Measurements from ENCODE around the gene MYO5C.

Gene MYO5C, protein sequence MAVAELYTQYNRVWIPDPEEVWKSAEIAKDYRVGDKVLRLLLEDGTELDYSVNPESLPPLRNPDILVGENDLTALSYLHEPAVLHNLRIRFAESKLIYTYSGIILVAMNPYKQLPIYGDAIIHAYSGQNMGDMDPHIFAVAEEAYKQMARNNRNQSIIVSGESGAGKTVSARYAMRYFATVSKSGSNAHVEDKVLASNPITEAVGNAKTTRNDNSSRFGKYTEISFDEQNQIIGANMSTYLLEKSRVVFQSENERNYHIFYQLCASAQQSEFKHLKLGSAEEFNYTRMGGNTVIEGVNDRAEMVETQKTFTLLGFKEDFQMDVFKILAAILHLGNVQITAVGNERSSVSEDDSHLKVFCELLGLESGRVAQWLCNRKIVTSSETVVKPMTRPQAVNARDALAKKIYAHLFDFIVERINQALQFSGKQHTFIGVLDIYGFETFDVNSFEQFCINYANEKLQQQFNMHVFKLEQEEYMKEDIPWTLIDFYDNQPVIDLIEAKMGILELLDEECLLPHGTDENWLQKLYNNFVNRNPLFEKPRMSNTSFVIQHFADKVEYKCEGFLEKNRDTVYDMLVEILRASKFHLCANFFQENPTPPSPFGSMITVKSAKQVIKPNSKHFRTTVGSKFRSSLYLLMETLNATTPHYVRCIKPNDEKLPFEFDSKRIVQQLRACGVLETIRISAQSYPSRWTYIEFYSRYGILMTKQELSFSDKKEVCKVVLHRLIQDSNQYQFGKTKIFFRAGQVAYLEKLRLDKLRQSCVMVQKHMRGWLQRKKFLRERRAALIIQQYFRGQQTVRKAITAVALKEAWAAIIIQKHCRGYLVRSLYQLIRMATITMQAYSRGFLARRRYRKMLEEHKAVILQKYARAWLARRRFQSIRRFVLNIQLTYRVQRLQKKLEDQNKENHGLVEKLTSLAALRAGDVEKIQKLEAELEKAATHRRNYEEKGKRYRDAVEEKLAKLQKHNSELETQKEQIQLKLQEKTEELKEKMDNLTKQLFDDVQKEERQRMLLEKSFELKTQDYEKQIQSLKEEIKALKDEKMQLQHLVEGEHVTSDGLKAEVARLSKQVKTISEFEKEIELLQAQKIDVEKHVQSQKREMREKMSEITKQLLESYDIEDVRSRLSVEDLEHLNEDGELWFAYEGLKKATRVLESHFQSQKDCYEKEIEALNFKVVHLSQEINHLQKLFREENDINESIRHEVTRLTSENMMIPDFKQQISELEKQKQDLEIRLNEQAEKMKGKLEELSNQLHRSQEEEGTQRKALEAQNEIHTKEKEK (N-terminal part only)

DNA sequence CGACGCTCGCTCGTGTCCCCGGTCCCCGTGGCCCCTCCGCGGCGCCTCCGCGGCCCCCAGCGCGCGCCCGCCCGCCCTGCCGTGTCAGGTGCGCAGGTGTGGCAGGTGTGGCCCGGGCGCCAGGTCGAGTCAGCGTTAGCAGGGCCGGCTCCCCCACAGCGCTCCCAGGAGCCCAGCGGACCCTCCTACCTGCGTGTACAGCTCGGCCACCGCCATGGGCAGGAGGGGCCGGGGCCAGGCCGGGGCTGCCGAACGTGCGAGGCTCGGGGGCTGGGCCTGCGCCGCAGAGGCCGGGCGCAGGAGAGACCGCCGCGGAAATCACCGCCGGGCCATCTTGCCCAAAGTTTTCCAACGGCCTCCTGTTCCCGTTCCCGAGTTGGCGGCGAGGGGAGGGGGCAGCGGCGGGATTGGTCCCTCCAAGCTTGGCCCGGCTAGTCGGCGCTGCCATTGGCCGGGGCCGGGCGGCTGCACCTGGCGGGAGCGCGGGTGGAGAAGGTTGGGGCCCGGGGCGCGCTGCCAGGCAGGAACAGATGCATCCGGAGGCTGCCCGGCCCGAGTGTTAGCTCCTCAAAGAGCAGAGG lies at the start of gene MYO5C:
TSS of gene MYO5C (minus strand) at position 384 of the 581 bp plus-strand sequence. CDS start at position 216, 168 bp downstream.
- no peak for DNase-seq (ENCODE audit: low read depth in 2 of 2)

DNA sequence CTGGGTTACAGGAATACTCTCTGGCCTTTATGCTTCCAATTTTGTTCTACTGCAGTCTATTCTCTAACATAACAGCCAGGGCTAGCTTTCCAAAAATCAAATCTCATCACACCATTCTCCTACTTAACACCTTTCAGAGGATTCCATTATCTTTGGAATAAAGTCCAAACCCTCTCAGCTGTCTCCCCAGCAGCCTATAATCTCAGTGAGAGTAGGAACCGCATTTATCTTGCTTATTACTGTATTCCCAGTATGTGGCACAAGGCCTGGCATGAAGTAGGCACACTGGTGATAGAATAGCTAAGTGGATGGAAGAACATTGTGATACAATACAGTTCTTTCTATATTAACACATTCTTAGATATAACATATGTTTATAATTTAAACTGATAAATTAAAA lies 49.0 kb upstream of the MYO5C start:
- DNase-seq (ENCODE audit: low read depth in 2 of 2) = no peak

DNA sequence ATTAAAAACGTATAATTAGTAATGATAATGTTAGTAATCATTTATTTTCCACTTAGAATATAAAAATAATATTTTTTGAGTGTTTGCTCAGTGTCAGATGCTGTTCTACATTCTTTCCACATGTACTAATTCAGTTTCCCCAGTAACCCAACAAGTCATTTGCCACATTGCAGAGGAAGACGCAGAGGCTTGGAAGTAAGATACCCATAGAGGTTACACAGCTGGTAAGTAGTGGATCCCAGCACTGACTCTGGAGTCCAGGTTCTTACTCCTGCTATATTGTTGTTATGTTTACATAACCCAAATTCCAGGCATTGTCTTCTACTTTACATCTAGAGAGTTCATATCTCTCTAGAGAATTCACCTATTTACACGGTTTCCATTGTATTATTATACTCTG lies 48.2 kb upstream of the MYO5C start:
- no peak for DNase-seq (ENCODE audit: low read depth in 2 of 2)

DNA sequence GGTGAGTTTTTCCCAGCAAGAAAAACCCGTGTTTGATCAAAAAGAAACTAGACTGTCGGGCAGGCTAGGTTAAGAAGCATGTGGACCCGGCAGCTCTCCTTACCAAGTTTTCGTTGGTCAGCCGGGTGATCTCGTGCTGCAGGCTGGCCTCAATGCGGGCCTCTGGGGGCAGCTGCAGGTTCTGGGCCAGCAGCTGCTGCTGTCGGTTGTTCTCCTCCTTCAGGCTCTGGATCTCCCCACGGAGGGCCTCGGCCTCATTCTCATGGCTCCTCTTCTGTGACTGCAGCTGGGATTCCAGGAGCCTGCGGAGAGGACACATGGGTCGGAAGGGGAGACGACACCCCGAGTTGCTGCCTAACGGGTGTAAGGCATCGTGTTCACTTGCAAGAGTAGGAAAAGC lies 44.5 kb upstream of the MYO5C start:
- DNase-seq (ENCODE audit: low read depth in 2 of 2) = no peak

DNA sequence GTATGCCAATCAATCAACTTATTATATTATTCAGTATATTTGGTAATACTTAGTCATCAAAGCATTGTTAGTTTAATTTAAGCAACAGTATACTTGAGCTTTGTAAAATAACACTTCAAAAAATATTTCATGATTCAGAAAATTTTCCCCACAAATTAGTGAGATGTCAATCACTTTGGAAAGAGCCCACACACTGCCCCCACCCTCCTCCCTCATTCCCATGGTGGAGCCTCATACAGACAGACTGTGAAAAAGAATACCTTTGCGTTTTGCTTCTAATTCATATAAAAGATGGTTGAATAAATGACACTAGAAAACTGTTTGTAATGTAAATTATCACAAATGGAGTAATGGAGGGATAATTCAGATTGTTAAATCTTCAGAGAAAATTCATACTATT lies 43.3 kb upstream of the MYO5C start:
- no peak for DNase-seq (ENCODE audit: low read depth in 2 of 2)

DNA sequence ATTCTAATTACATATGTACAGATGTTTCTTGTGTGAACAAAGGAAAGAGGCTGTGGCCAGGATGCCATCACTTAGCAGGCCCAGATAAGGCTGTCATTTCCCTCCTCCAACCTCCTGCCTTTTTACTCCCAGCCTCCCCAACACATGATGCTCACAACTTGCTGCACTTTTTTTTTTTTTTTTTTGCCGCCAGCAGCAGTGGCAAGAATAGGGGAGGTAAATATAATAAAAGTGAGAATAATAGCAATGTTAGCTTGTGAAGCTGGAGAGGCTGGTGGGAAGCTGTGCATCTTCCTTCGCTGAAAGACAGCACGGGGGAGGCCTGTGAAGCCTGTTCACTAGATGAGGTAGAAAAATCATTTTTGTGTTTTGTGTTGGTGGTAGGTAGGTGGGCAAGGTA lies 42.5 kb upstream of the MYO5C start:
- no peak for DNase-seq (ENCODE audit: low read depth in 2 of 2)

DNA sequence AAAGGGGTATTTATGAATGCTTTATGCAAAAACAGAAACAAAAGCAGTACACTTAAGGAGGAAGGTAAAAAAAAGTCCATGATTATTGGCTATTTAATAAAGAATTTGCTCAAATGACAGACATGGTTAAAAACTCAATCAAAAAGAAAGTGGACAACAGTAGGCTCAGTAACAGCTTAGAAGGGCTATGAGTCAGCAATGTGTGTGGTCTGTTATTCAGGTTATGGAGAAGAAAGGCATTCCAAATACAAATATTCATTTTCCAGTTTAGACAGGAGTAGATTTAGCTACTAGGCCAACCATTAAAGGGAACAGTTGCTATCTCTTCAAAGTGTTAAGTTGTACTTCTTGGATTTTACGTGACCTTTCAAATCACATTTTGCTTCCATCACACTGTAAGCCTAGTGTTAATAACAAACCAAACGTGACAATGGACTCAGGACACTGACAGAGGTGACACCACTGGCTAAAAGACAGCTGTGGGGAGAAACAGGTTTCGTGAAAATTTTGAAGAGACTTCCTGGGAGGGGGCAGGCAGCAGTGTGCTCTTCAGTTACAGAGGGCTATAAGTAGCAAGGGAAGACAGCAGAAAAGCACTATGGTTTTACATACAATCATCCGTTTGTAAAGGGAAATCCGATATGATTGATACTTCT lies 41.7 kb upstream of the MYO5C start:
- peak in 1 of 2 experiments; percentile 24 for DNase-seq (ENCODE audit: low read depth in 2 of 2)

DNA sequence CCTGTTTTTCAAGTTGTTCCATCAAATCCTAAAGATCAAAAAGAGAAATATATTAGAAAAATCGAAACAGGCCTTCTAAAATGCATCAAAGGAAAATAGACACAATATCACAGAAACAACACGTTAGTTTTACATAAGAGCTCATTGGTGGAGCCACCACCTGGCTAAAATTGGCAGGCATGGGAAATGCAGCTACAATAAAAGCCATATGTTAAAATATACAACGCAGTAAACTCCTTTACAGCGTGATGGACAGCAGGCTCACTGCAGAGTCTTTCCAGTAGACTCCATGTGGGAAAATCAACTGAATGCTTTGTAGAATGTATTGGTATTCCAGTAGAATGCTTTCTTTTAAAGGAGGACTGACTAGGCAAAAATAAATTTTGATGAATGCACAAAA lies 40.9 kb upstream of the MYO5C start:
- no peak for DNase-seq (ENCODE audit: low read depth in 2 of 2)

DNA sequence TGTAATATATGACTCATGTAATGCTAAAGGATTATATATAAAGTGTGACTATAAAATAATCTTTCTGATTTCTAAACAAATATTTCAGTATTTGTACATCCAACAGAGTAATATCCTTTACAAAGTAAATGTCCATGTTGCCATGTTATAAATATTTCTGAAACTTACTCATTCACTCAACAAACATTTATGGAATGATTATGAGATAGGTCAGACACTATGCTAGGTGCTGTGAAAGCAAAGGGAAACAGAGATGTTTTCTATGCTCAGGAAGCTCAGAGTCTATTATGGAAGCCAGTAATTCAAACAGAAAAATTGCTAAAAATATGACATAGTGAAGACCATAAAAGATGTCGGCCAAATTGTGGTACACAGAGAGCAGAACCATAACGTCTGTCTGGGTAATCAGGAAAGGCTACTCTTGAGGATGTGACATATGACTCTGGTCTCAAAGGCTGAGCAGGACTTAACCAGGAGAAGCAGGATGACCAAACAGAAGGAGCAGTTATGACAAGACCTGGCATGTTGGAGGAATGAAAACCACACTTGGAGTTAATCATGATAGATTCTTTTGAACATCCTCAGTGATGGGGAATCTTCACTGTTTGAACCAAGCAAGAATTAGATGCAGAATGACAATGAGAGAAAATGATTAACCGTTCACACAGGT lies 39.0 kb upstream of the MYO5C start:
- DNase-seq (ENCODE audit: low read depth in 2 of 2) = no peak

DNA sequence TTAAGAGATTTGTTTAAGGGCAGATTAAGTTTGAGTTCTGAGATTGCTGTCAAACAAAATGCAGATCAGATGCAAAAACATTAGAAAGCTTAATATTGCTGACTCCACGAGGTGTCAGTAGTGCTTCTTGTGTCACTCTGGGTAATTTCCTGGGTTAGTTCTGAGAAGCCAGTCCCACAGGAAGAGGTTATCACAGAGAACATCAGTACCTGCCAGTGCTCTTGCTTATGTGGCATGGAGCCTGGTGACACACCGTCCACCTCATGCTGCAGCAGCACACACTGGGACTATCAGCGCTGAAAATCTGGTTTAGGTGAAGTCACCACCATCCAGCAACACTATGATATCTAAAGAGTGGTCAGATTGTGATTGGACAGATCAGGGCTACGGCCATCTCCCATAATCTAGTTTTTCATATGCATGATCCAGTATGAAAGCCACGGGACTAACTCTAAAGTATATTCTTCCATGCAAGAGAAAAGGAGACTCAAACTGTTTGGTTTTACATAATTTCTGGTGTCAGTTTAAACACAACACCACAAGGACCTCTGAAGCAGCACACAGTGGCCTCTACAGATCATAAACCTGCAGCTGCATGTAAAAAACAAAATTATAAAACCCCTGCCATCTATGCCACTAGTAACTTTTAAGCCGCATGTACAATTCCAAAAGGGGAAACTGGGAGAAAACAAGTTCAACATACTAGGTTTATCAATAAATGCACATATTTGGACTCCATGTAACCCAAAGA lies 36.1 kb upstream of the MYO5C start:
- DNase-seq (ENCODE audit: low read depth in 2 of 2) = no peak

DNA sequence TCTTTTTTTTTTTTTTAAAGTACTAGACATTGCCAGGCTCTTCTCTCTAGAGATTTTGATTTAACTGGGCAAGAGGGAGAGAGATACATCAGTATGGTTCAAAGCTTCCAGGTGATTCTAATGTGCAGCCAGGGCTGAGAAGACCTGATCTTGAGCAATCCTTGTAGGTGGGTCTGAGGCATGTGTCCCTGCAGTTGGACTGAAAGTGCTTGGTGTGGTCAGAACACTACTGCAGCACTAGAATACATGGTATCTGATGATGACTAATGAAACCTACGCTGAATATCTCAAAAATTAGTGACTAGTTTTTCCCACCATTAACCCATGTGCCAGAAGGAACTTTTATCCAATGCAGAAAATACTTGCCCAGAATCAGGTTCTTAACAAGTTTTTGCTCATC lies 34.4 kb upstream of the MYO5C start:
- no peak for DNase-seq (ENCODE audit: low read depth in 2 of 2)

DNA sequence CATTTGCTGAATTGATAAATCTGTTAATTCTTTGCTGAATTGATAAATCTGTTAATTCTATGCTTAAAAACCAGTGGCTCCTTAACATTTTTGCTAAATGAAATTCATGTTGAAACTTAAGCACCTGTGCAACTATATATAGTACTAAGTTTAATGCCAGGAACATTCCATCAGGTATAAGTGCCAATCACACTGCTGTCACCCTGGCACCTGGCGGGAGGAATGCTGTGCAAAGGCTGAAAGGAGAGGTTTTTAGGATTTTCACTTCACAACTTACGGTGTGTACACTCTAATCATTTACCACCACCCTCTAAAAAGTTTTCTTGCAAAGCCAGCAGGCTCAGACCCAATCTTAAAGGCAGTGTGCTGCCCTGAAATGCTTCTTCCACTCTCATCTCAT lies 33.5 kb upstream of the MYO5C start:
- DNase-seq (ENCODE audit: low read depth in 2 of 2) = no peak

DNA sequence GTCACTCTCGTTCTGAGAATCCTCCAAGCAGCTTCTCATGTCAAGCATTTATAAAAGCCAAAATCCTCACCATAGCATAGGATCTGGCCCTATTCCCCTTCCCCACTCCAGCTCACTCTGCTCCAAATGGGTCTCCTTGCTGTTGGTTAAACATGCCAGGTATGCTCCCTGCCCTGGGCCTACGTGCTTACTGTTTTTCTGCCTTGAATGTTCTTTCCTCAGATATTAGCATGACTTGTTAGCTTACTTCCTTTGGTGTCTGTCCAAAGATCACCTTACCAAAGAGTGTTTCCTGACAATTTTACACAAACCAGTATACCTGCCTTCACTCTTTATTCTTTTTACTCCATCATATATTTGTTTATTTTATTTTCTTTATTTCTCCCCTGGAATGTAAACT lies 33.1 kb upstream of the MYO5C start:
- DNase-seq (ENCODE audit: low read depth in 2 of 2) = no peak

DNA sequence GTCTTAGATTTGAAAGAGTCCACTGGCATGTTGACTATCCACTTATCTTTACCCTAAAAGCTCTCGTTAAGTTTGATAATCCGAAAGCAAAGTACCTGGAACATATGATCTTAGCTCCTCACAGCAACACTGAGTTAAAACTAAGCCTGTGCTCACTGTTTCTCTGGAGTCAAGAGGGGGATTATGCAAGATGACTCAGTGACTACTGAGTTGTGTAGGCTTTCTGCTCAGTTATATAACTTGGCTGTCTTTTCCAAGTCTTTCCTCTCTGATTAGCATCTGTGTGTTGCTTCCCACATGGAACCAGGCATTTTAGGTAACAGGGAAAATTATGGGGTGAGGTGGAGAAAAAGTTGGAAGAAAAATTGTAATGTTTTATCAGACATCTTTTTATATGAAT lies 31.2 kb upstream of the MYO5C start:
- DNase-seq (ENCODE audit: low read depth in 2 of 2) = no peak

DNA sequence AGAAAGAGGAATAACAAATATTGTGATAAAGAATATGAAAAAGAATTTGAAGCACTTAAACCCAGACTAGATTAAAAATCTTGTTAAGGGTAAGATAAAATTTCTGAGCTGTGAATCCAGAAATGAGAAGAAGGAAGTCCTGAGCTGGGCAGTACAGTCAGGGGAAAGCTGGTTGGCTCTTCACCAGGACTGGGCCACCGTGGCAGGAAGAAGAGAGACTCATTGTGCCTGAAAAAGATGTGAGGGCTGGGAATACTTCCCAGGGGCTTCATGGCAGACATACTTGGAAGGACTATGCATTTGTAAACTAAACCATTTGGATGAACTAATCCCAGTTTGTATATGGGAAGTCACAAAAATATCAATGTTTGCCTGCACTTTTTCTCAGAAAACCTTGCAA lies 28.5 kb upstream of the MYO5C start:
- DNase-seq (ENCODE audit: low read depth in 2 of 2) = no peak

DNA sequence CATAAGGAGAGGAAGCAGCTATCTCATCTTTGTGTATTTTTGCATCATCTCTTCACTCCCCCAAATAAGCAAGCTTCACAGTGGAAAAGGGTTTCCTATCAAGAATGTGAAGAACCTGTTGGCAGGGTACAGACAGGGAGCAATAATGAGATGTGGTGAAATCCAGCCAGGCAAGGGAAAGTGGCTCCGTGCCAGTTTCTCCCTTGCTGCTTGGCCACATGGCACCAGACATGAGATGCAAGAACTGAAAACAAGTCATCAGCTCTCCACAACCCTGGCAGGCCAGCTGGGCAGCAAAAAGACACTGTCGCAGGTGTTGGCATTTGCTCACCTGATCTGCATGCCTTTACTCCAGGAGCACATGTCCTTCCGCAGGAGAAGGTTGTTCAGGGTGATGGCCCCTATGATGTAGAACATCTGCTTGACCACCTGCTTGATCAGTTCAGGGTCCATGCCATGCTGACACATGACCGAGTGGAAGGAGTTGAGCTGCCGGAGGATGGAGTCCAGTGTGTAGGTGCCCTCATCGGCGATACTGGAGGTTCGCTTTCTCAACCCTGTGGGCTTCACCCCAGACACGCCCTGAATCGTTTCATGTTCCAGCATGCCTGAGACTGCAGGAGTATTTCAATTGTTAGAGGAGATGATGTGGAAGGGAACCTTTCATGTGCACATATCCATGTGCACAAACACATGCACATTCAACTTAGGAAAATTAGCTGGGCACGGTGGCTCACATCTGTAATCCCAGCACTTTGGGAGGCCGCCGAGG lies 23.3 kb upstream of the MYO5C start:
- no peak for DNase-seq (ENCODE audit: low read depth in 2 of 2)

DNA sequence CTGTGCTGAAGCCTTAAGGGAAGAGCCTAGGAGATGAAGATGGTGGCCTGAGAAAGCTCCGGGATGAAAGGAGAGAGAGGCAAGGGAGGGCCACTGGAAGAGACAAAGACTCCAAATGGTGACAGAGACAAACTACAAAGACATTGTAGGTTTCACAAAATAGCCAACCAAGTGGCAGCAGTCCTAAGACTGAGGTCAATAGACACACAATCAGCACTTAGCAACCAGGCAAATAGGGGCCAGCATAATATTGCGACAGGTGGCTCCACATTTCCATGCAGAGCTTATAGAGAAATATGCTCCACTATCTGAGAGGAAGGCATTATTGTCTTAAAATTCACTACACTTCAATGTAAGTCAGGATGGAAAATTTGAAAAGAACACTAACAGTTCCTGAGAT lies 22.1 kb upstream of the MYO5C start:
- DNase-seq (ENCODE audit: low read depth in 2 of 2) = no peak

DNA sequence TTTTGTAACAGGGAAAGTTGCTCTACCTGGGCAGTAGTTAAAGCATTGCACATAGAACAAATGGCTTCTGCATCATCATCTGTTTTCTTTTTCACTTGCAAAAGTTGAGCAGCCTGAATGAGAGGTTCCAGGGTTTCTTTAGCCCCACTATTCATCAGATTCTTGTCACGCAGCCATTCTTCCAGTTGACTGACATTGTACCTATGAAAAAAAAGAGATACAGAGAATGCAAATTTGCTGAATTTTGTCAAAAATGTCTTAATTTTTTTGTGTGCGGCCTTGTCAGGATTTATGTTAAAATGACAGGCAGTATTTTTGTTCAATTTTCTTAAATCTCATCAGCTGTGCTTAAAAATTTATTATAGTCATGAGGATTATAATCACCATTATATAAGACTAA lies 21.4 kb upstream of the MYO5C start:
- no peak for DNase-seq (ENCODE audit: low read depth in 2 of 2)

DNA sequence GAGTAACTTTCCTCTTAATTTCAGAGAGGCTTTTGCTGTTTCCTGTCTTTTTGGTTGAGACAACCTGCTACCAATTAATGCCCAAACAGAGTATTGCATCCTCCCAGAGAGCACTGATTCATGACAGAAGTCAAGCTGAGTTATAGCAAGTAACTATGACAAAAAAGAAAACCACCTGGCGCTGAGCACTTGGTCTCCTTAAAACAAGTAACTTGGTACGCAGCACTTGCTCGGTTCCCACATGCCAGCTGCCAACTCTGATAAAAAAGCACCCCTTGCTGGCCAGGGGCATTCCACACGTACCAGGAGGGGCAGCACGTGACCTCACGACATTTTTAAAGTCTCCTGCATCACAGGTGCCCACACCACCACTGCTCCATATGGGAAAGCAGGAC lies 13.5 kb upstream of the MYO5C start:
- DNase-seq (ENCODE audit: low read depth in 2 of 2) = no peak

Measured in fibroblast of skin of left biceps (primary cell).